Activated CD4-positive, alpha-beta T cell treated with anti-CD3 and anti-CD28 coated beads for 1 hour (primary cell): ENCODE data around the gene ATXN7L3.

ENCODE experiments used
- DNase-seq: peaks from one replicate; pipeline ENCODE4 v3.0.0-alpha.2; 2020

Gene ATXN7L3

DNA sequence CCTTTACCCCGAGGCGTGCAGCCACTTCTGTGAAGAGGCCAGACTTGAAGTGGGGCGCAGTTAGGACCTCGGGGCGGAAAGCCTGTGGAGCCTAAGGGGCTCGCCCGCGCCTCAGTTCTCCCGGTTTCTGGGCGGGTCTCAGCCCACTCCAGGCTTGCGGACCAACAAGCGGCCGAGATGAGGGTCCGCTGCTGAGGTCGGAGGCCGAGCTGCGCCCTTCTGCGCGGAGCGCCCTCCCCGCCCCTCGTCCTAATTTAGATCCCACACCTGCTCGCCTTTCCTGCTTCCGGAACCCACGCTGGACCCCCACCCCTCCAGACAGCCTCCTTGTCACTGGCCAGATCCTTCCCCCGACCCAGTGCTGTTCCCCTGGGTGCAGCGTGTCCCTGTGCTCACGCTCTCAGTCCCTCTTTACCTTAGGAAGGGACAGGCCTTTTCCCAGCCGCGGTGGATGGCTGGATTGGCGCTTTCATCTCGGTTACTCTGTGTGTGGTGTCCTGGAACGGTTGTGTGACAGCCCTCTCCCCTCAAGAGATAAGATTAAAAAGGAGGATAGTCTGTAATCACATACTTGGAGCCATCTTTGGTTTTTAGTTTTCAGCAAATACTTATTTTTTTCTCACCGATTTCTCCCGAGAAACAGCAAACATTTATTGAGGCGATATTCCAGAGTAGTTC is 933 bp upstream of the ATXN7L3 start:
- DNase-seq = no peak

DNA sequence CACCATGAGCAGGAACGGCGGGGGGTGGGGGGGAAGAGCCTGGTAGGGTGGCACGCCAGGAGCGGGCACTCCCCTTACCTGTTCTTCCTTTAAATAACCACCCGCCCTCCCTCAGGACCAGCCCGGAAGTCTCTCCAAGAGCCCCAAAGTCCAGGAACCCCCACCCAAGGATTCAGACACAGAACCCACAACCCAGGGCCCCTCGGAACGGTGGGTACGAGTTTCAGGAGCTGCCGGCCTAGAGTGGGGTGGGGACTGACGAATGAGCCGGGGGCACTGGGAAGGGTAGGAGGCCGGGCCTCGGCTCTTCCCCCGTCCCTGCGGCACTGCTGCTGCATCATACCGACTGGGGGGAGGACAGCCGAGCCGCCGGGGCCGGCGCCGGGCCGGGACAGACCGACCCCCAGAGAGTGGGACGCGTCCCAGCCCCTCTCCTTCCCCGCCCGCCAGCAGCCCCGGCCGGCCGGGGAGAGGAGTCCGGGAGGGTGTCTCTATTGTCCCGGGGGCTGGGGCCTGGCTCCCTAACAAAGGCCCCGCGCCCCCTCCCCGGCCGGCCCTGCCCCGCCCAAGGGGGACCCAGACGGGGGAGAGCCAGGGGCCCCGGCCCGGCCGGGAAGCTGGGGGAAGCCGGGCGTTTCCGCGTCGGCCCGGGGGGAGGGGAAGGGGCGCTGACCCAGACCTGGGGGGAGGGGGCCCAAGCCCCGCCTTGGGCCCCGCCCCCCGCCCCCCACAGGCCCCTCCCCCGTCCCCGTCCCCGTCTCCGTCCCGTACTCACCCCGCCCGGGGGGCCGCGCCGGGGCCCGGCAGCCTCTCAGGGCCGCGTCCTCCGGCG is 747 bp downstream of the ATXN7L3 start:
- DNase-seq = peak; percentile 45

DNA sequence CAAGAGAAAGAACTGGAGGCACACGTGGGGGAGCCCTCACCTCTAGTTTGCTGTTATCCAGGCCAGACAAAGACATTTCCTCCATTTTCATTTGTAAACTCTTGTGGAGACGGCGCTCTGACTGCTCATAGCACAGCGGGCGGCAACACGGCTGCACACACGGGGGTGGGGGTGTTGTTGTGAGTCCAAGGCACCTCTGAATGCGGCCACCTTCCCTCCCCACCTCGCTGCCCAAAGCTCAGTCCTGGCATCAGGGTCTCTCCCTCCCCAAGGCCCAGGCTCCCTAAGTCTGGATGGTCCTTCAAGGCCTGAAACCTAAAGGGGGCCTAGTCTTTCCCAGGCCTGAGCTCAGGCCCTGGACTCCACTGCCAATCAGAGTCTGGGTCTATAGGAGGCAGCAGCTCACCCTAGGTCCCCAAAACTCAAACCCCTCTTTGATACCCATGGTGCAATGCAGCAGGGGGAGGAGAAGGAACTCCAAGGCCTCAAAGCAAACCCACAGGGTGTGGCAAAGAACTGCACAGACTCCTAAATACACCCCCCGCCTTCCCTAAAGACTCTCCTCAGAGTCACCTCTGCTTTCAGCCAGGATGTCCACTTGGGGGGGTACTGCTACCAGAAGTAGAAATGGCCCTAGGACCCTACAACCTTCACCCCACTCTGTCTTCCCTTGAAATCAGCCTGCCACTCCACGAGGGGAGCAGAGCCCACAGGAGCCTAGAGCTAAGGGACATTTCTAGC is 1.5 kb downstream of the ATXN7L3 start:
- DNase-seq = no peak

DNA sequence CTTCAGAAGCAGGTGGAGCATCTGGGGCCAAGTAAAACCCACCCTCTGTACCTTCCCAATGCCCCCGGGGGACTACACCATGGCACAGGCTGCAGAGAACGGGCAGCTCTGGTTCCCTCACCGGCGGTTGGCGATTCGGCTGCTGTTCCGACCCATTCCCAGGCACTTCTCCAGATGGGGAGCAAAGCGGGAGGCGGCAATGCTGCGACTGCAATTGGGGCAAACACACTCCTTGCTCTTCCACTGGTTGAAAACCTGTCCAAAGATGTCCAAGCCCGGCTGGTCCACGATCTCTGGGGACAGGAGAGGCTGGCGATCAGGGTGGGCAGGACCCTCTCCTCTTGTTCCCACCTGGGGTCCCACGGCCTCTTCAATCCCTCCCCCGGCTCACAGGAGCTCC is 2.6 kb downstream of the ATXN7L3 start:
- no peak for DNase-seq

DNA sequence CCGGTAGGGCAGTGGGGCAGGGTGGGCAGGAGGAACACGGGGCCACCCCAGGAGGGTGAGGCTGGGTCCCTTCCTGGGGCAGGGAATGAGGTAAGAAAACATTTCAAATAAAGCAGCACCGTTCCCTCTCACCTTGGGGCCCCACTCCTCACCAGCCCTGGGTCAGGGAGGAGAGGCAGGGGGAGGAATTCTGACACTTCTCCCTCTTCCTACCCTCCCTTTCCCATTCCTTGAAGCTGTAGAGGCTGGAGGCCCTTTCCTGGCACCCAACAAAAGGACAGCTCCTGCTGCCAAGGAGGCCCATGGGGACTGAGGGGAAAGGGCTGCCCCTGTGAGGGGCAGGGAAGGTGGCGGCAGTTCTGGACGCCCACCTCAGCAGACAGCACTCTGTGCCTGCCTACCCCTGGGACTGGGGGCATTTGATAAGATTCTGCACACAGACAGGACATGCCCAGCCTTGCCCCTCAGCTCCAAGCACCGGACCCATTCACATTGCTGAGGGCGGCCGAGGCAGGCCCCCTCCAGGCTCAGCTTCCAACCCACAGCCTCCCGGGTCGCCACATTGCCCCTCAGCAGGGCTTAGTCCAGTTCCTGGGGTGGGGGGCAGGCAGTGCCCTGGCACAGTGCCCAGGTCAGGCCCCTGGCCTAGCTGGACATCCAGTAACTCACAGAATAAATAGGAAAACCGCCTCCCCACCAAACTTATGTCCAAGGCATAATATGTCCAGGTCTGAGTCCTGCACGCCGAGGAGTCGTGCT is 6.2 kb downstream of the ATXN7L3 start:
- DNase-seq = no peak

GRCh38 chr17:44192750-44193149 is 6.9 kb downstream of the ATXN7L3 start:
- DNase-seq = no peak

DNA sequence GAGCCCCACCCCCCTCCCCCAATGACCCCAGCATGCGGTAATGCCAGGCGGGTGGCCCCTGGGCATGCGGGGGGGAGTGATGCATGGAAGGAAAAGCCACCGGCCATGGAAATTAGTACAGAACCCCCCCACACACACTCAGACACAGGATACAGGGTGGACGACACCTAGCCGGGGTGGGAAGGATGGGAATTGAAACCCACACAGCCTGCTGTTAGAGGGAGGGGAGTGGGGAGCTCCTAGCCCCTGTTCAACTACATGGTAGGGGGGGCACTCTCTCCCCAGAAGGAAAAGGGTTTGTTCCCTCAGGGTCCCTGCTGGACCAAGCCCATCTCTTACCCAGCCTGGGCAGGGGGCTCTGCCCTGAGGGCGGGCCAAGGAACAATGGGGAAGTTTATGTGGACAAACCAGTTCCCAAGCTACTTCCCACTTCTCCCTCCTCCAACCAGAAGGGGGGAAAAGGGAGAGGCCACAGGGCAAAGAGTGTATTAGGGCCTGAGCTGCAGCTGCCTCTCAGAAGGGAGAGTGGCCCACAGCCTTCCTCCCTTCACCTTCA is 7.7 kb downstream of the ATXN7L3 start:
- no peak for DNase-seq

DNA sequence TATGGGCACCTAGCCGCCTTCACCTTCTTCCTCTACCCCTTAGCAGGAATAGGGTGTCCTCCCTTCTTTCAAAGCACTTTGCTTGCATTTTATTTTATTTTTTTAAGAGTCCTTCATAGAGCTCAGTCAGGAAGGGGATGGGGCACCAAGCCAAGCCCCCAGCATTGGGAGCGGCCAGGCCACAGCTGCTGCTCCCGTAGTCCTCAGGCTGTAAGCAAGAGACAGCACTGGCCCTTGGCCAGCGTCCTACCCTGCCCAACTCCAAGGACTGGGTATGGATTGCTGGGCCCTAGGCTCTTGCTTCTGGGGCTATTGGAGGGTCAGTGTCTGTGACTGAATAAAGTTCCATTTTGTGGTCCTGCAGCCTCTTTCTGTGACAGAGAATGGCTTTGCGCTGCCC is 8.3 kb downstream of the ATXN7L3 start:
- no peak for DNase-seq

- no peak for DNase-seq
These were observed 9.2 kb downstream of the ATXN7L3 start for GRCh38 chr17:44190481-44190880.

DNA sequence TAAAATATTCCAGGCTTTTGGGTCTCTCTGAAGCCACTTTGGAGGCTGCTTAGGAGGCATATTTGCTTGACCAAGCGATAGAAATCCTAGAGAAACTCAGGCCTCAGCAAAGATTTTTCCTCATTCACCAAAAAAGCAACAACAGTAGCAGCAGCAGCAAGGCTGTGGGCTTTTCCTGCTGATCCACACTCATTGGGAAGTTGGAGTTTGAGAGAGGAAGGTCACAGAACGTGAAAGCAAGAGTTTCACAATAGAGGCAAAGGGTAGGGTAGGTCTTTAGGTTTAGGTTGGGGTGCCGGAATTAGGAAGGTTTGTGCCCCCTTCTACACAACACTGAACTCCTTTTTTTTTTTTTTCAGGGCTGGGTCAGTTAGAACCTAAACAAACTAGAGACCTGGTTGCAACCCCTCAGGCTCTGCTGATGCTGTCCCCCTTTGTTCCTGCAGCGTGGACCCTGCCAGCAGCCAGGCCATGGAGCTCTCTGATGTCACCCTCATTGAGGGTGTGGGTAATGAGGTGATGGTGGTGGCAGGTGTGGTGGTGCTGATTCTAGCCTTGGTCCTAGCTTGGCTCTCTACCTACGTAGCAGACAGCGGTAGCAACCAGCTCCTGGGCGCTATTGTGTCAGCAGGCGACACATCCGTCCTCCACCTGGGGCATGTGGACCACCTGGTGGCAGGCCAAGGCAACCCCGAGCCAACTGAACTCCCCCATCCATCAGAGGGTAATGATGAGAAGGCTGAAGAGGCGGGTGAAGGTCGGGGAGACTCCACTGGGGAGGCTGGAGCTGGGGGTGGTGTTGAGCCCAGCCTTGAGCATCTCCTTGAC is 10.9 kb downstream of the ATXN7L3 start:
- no peak for DNase-seq

- DNase-seq = no peak
These were observed 12.4 kb downstream of the ATXN7L3 start for GRCh38 chr17:44187131-44187899.

- DNase-seq = peak; percentile 99
These were observed 13.2 kb downstream of the ATXN7L3 start, which contains the start of gene TMUB2 for GRCh38 chr17:44186307-44187130. TSS of gene TMUB2 (plus strand) at chr17:44186972. CDS start at chr17:44187709, 737 bp downstream.

DNA sequence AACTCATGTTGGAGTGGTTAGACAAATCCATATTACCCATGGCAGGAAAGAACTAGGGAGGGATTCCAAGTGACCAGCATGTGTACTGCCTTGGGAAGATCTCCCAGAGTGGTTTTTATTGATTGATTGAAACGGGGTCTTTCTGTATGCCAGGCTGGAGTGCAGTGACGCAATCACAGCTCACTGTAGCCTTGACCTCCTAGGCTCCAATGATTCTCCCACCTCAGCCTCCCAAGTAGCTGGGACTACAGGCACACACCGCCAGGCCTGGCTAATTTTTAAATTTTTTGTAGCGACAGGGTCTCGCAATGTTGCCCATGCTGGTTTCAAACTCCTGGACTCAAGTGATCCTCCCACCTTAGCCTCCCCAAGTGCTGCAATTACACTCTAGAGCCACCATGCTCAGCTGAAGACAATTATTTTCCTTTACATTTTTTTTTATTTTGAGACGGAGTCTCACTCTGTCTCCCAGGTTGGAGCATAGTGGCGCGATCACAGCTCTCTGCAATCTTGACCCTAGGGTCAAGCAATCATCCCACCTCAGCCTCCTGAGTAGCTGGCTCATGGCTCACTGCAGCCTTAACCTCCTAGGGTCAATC is 15.4 kb downstream of the ATXN7L3 start:
- no peak for DNase-seq

DNA sequence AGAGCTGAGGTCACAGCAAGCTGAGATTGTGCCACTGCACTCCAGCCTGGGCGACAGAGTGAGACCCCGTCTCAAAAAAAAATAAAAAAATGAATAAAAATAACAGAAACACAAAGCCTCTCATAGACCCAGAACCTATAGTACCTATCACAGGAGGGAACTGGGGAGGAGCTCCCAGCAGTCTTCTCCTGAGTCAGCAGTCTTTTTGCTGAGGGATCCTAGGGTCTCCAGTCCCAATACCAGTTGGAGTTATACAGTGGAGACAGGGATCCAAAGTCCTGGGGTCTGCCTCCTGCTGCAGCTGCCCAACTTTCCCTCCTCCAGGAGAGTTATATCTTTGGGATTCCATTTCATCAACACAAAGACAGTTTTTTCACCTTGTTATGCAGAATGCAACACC is 16.7 kb downstream of the ATXN7L3 start:
- DNase-seq = no peak

DNA sequence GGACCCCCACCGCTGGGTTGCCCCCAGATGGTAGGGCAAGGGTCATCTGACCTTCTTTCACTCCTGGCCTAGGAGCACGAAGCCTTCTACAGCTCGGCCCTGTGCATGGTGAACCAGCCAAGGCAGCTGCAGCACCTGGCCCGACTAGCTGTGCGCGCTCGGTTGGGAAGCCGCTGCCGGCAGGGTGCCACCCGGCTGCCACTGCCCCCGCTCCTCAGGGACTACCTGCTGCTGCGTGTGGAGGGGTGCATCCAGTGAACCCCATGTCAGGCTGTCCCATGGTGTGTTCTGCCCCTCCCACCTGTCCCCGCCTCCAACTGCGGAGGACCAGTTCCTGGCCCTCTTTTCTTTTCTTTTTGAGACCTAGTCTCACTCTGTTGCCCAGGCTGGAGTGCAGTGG is 21.6 kb downstream of the ATXN7L3 start:
- no peak for DNase-seq

DNA sequence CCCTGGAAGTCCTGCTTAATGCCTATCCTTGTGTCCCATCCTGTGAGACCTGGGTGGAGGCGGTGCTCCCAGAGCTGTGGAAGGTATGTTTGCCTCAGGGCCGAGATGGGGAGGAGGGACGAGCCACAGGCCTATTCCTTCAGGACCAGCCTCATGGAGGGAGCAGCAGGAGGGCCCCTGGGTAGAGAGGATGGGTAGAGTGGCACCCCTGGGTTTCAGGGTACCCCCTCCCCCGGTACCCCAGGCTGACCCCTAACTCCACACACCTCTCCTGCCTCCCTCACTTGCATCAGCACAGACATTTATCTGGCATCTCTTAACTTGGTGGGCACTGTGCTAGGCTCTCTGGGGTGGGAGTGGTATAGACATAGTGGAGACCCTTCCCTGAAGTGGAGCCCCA is 22.0 kb downstream of the ATXN7L3 start:
- DNase-seq = no peak

DNA sequence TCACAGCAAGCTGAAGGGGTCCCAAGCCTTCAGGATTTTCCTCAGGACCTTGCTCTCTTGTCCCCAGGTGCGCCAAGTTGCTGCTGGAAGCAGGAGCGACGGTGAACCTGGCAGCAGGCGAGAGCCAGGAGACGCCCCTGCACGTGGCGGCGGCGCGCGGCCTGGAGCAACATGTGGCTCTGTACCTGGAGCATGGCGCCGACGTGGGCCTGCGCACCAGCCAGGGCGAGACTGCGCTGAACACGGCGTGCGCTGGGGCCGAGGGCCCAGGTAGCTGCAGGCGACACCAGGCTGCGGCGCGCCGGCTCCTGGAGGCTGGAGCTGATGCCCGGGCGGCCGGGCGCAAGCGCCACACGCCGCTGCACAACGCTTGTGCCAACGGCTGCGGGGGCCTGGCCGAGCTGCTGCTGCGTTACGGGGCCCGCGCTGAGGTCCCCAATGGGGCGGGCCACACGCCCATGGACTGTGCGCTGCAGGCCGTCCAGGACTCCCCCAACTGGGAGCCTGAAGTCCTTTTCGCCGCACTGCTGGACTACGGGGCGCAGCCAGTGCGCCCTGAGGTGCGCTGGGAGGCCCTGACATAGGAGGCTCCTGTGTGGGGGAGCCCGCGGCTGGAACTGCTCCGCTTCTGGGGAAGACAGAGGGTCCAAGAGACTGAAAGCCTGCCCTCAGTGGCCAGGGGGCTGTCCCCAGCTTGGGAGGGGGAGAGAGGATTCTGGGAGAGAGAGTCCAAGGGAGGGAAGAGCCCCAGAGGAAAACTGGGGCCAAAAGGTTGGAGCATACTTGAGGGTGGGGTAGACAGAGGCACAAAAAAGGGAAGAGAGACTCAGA is 22.8 kb downstream of the ATXN7L3 start:
- no peak for DNase-seq

GRCh38 chr17:44176257-44176656 is 23.4 kb downstream of the ATXN7L3 start:
- DNase-seq = no peak

- DNase-seq = no peak
These were observed 25.3 kb downstream of the ATXN7L3 start for GRCh38 chr17:44174427-44174826.
